C4-2B (cell line): ENCODE results near the gene SLCO4A1.
"Not testable (repeated sequence)": the region's sequence is repeated elsewhere in the genome, so short reads cannot be mapped to it uniquely, and the experiment has no call there.

Experiments used
- H3K27ac ChIP-seq: fragments of 450-650 bp; 2 replicates; pipeline ENCODE4 v1.5.1; 2017
- CTCF ChIP-seq: fragments of 450-650 bp; conservative IDR thresholded peaks from 2 replicates; pipeline ENCODE4 v1.5.1; 2017; ENCODE audit warnings: mild to moderate bottlenecking
- ZFX ChIP-seq: fragments of 450-650 bp; IDR thresholded peaks from 2 replicates; pipeline ENCODE4 v1.6.1; 2017

Gene SLCO4A1

GRCh38 chr20:62678553-62678952 is 36.2 kb downstream of the SLCO4A1 start:
- TF ChIP-seq ZFX (no peak), CTCF (no peak)
- no peak overlapping the region for H3K27ac ChIP-seq

- TF ChIP-seq ZFX (no peak), CTCF (no peak)
- no peak overlapping the region for H3K27ac ChIP-seq
Observed at GRCh38 chr20:62679978-62680589, 37.8 kb downstream of the SLCO4A1 start.

GRCh38 chr20:62682912-62683517 is 40.7 kb downstream of the SLCO4A1 start:
- no peak for TF ChIP-seq ZFX
- no peak for TF ChIP-seq CTCF
- H3K27ac ChIP-seq, result no peak overlapping the region

- not testable (repeated sequence) for H3K27ac ChIP-seq
Observed at GRCh38 chr20:62683660-62684322, 41.5 kb downstream of the SLCO4A1 start.

GRCh38 chr20:62684981-62685380 is 42.7 kb downstream of the SLCO4A1 start:
- H3K27ac ChIP-seq, result no peak overlapping the region
- TF ChIP-seq ZFX, result no peak
- TF ChIP-seq CTCF, result no peak

GRCh38 chr20:62685781-62686555 is 43.7 kb downstream of the SLCO4A1 start:
- TF ChIP-seq CTCF (no peak), ZFX (no peak)
- no peak overlapping the region for H3K27ac ChIP-seq

GRCh38 chr20:62686869-62687830 is 44.8 kb downstream of the SLCO4A1 start:
- TF ChIP-seq ZFX, result no peak
- no peak for TF ChIP-seq CTCF
- H3K27ac ChIP-seq, result no peak overlapping the region
